Measurements from ENCODE around the gene MED9.

GRCh38 chr17:17434477-17434876, 42.3 kb upstream of the MED9 start:
- TF ChIP-seq CTCF (IDR thresholded peaks at IDR 0.05) (no peak), POLR2A (IDR thresholded peaks at IDR 0.05) (no peak)
